ENCODE measurements around the gene OR13C3.

GRCh38 chr9:104553261-104553660 lies 16.6 kb upstream of the OR13C3 start:
- TF ChIP-seq, protein P1, sequence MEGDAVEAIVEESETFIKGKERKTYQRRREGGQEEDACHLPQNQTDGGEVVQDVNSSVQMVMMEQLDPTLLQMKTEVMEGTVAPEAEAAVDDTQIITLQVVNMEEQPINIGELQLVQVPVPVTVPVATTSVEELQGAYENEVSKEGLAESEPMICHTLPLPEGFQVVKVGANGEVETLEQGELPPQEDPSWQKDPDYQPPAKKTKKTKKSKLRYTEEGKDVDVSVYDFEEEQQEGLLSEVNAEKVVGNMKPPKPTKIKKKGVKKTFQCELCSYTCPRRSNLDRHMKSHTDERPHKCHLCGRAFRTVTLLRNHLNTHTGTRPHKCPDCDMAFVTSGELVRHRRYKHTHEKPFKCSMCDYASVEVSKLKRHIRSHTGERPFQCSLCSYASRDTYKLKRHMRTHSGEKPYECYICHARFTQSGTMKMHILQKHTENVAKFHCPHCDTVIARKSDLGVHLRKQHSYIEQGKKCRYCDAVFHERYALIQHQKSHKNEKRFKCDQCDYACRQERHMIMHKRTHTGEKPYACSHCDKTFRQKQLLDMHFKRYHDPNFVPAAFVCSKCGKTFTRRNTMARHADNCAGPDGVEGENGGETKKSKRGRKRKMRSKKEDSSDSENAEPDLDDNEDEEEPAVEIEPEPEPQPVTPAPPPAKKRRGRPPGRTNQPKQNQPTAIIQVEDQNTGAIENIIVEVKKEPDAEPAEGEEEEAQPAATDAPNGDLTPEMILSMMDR (IDR thresholded peaks at IDR 0.05 in 4 of 5, conservative IDR thresholded peaks at IDR 0.05 in 1 of 5): no peak
- TF ChIP-seq POLR2A (IDR thresholded peaks at IDR 0.05): no peak
